Lung (tissue), 12 donors: ENCODE data around the gene TTLL7. TPM values are rescaled to one million over a fixed set of nuclear protein-coding genes. Genes with fewer than 3 reads are reported as not detected.

ENCODE experiments used
- ATAC-seq: fragments of 200-7000 bp; cut with Tn5 transposase; one replicate; pipeline ENCODE4 v1.9.1; 2020; ENCODE audit warnings: moderate number of reproducible peaks; ENCODE audit not compliant: insufficient read depth, low FRiP score
- DNase-seq, 3 donors: peaks; one replicate each; pipeline ENCODE4 v3.0.0-alpha.2; 2013 to 2017
- H3K27ac ChIP-seq, 2 donors: one replicate each; pipeline ENCODE4 v1.5.1; 2013; ENCODE audit warnings: mild to moderate bottlenecking in 2 of 2, moderate library complexity in 2 of 2, control low read depth in 1 of 2, inconsistent platforms in 1 of 2, low read depth in 1 of 2, low read length in 1 of 2
- H3K27me3 ChIP-seq, 3 donors: one replicate each; pipeline ENCODE4 v1.5.1; 2013; ENCODE audit warnings: low read length in 2 of 3; ENCODE audit not compliant: control insufficient read depth in 3 of 3, insufficient read depth in 3 of 3
- H3K36me3 ChIP-seq, 4 donors: one replicate each; pipeline ENCODE4 v1.5.1; 2013; ENCODE audit warnings: low read length in 4 of 4, mild to moderate bottlenecking in 1 of 4, moderate library complexity in 1 of 4; ENCODE audit not compliant: control insufficient read depth in 4 of 4, insufficient read depth in 4 of 4
- H3K4me1 ChIP-seq, 5 donors: one replicate each; pipeline ENCODE4 v1.5.1; 2013; ENCODE audit warnings: low read length in 5 of 5, mild to moderate bottlenecking in 2 of 5, moderate library complexity in 1 of 5; ENCODE audit not compliant: control insufficient read depth in 5 of 5, insufficient read depth in 5 of 5
- H3K4me3 ChIP-seq: one replicate; pipeline ENCODE4 v1.5.1; 2013; ENCODE audit warnings: mild to moderate bottlenecking, control low read depth, moderate library complexity
- H3K9ac ChIP-seq, 2 donors: one replicate each; pipeline ENCODE4 v1.5.1; 2013; ENCODE audit warnings: low read length in 2 of 2, control low read depth in 1 of 2; ENCODE audit not compliant: insufficient read depth in 1 of 2
- H3K9me3 ChIP-seq, 4 donors: one replicate each; pipeline ENCODE4 v1.5.1; 2013; ENCODE audit warnings: low read length in 3 of 4, mild to moderate bottlenecking in 1 of 4, moderate library complexity in 1 of 4; ENCODE audit not compliant: control insufficient read depth in 4 of 4, insufficient read depth in 3 of 4
- CTCF ChIP-seq: IDR thresholded peaks from 2 replicates; pipeline ENCODE4 v1.5.1; 2012; ENCODE audit warnings: mild to moderate bottlenecking; ENCODE audit errors: control extremely low read depth, extremely low read depth
- WGBS, 2 donors: extraction: QIAGEN DNeasy Blood & Tissue Kit; methylation state at CpG; one replicate each; pipeline ENCODE4 v1.1.7; 2013; 5-methylcytosine and 5-hydroxymethylcytosine counted together
- polyA plus RNA-seq, 2 donors: library from polyadenylated mRNA; stranded (reverse); fragments of 200-250 nt; gene quantifications; one replicate each; pipeline ENCODE4 v1.2.1, GENCODE V29; 2013
- total RNA-seq, 2 donors: library from RNA; depleted of rRNA in 1 of 2; stranded (reverse); fragments of >200 nt in 1 of 2; gene quantifications; one replicate each; pipeline ENCODE4 v1.2.1, GENCODE V29; 2014 to 2021
- donor health status: control.
- donor health status: control.
- donor health status: Bipolar disorder and iron deficiency.
- donor health status: healthy.
- donor health status: DM: yes; HTN: yes; CAD: no.

TTLL7 gene
- total and polyA plus RNA-seq, 4 donors = 1.4 to 13.8 (median 9.1) TPM

- 93 to 95% methylated on average over 2 of the region's 2 CpGs for WGBS, 2 donors
- Histone ChIP-seq H3K4me1 (peaks cover 0 to 5% (median 0%) of the 10 kb centered on the region in 5 donors), H3K4me3 (no peak overlapping the region), H3K9ac (no peak overlapping the region), H3K27me3 (no peaks in the 10 kb centered on the region), H3K27ac (no peak overlapping the region), H3K36me3 (no peaks in the 10 kb centered on the region), H3K9me3 (no peaks in the 10 kb centered on the region)
- ATAC-seq (no peak), DNase-seq (no peak)
- no peak for TF ChIP-seq CTCF
Observed at GRCh38 chr1:83864991-83865390, 133.9 kb downstream of the TTLL7 start.

- no peaks in the 10 kb centered on the region for H3K9me3 ChIP-seq
- no peaks in the 10 kb centered on the region for H3K27me3 ChIP-seq
- ATAC-seq (peak; percentile 95), DNase-seq (peak; percentile 64 to 74 (median 72))
- peaks cover 0 to 5% (median 3%) of the 10 kb centered on the region in 5 donors for H3K4me1 ChIP-seq
- peak overlapping the region; percentile 45 for H3K4me3 ChIP-seq
- peak overlapping the region in 1 of 2 donors; percentile 59 for H3K9ac ChIP-seq
- H3K27ac ChIP-seq = peak overlapping the region; percentile 72 to 73
- WGBS, 2 donors = 10 to 16% methylated on average over 54 of the region's 54 CpGs
- peak; percentile 21 for TF ChIP-seq CTCF
- no peaks in the 10 kb centered on the region for H3K36me3 ChIP-seq
Observed at GRCh38 chr1:83860490-83861221, 138.3 kb downstream of the TTLL7 start.

GRCh38 chr1:83857716-83858115 is 141.2 kb downstream of the TTLL7 start:
- no peak overlapping the region for H3K4me3 ChIP-seq
- H3K27me3 ChIP-seq = no peaks in the 10 kb centered on the region
- H3K27ac ChIP-seq = no peak overlapping the region
- H3K36me3 ChIP-seq = no peaks in the 10 kb centered on the region
- H3K9me3 ChIP-seq = no peaks in the 10 kb centered on the region
- no peak for ATAC-seq
- 73 to 74% methylated on average over 2 of the region's 2 CpGs for WGBS, 2 donors
- no peak overlapping the region for H3K9ac ChIP-seq
- peaks cover 0 to 5% (median 3%) of the 10 kb centered on the region in 5 donors for H3K4me1 ChIP-seq
- no peak for TF ChIP-seq CTCF
- DNase-seq = no peak
